ENCODE data around the gene GANAB. TPM values are rescaled to one million over a fixed set of nuclear protein-coding genes. Genes with fewer than 3 reads are reported as not detected.

Gene GANAB
- total RNA-seq, 1 donor from 2014 or later, result 229 TPM

GRCh38 chr11:62579252-62579651 lies 67.2 kb downstream of the GANAB start:
- H3K27ac ChIP-seq, result no peak overlapping the region
- peaks cover 67% of the 10 kb centered on the region for H3K36me3 ChIP-seq
- intact Hi-C loops (cut with DNase I), result no loop called here
- peaks cover 19% of the 10 kb centered on the region for H3K4me1 ChIP-seq
- H3K9me3 ChIP-seq, result no peaks in the 10 kb centered on the region
- ATAC-seq, result no peak
- DNase-seq, result no peak
- TF ChIP-seq CTCF (IDR thresholded peaks at IDR 0.05), result no peak
- H3K27me3 ChIP-seq, result no peaks in the 10 kb centered on the region
- H3K4me3 ChIP-seq, result no peak overlapping the region

GRCh38 chr11:62578541-62578940 lies 67.9 kb downstream of the GANAB start:
- Histone ChIP-seq H3K9me3 (no peaks in the 10 kb centered on the region), H3K4me3 (no peak overlapping the region), H3K27me3 (no peaks in the 10 kb centered on the region), H3K36me3 (peaks cover 61% of the 10 kb centered on the region), H3K4me1 (peaks cover 19% of the 10 kb centered on the region), H3K27ac (peak overlapping the region; percentile 92)
- no peak for DNase-seq
- no peak for TF ChIP-seq CTCF (IDR thresholded peaks at IDR 0.05)
- no peak for ATAC-seq
- intact Hi-C loops (cut with DNase I), result no loop called here

- DNase-seq (no peak), ATAC-seq (peak; percentile 0)
- Histone ChIP-seq H3K36me3 (peaks cover 55% of the 10 kb centered on the region), H3K27ac (peak overlapping the region; percentile 92), H3K4me3 (no peak overlapping the region), H3K9me3 (no peaks in the 10 kb centered on the region), H3K27me3 (no peaks in the 10 kb centered on the region), H3K4me1 (peaks cover 26% of the 10 kb centered on the region)
- intact Hi-C loops (cut with DNase I), result no loop called here
- TF ChIP-seq CTCF (IDR thresholded peaks at IDR 0.05), result no peak
These were observed 69.2 kb downstream of the GANAB start for GRCh38 chr11:62577046-62577714.

DNA sequence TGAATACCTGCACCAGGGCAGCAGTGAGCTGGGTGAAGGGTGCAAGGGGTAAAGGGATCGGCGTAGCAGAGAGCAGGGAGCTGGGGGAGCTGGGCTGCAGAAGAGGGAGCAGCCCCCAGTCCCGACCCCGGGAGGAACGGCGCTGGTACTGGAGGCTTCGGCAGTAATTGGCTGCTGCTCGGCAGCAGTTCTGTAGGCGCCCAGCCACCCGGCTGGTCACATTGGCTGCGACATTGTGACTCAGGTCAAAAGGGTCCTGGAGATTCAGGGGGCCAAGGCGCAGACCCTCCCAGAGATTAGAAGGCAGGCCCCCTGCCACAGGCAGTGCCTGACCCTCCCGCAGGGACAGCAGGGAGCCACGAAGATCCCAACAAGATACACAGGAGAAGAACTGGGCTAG lies 70.6 kb downstream of the GANAB start:
- Histone ChIP-seq H3K4me3 (no peak overlapping the region), H3K9me3 (no peaks in the 10 kb centered on the region), H3K4me1 (peaks cover 32% of the 10 kb centered on the region), H3K27ac (peak overlapping the region; percentile 92), H3K36me3 (peaks cover 53% of the 10 kb centered on the region), H3K27me3 (no peaks in the 10 kb centered on the region)
- ATAC-seq (no peak), DNase-seq (no peak)
- intact Hi-C loops (cut with DNase I), result no loop called here
- no peak for TF ChIP-seq CTCF (IDR thresholded peaks at IDR 0.05)

DNA sequence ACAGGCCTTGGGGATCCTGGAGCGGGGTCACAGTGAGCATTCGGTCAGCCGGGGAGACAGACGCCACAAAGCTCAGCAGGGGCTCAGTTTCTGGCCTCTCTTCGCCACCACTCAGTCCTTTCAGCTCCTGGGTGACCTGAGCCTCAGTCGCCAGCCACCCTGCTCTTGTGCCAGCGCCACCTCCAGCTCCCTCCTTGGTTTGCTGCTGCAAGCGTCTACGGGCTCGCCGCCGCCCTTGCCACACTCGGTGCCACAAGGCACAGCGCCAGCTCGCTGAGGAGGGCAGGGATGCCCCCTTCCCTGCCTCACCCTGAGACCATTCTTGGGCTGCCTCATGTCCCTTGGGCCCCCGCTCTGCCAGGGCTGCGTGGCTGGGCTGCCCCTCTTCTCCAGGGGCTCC lies 71.3 kb downstream of the GANAB start:
- H3K27ac ChIP-seq, result peak overlapping the region; percentile 92
- no peak for TF ChIP-seq CTCF (IDR thresholded peaks at IDR 0.05)
- H3K27me3 ChIP-seq, result no peaks in the 10 kb centered on the region
- H3K4me1 ChIP-seq, result peaks cover 32% of the 10 kb centered on the region
- intact Hi-C loops (cut with DNase I), result no loop called here
- ATAC-seq (no peak), DNase-seq (peak; percentile 66)
- H3K4me3 ChIP-seq, result peak overlapping the region; percentile 90
- H3K9me3 ChIP-seq, result no peaks in the 10 kb centered on the region
- H3K36me3 ChIP-seq, result peaks cover 57% of the 10 kb centered on the region

Other genes with a start within 250 kb of the GANAB start
- 5.4 TPM for gene SCGB1A1, start 227.6 kb downstream of the GANAB start, total RNA-seq
- 819 TPM for gene AHNAK, start 99.8 kb downstream of the GANAB start, total RNA-seq
- gene EEF1G, start 72.7 kb downstream of the GANAB start, total RNA-seq, result 847 TPM
- gene TUT1, start 55.1 kb downstream of the GANAB start, total RNA-seq, result 17.6 TPM
- gene MTA2, start 44.7 kb downstream of the GANAB start, total RNA-seq, result 75.0 TPM
- gene EML3, start 33.8 kb downstream of the GANAB start, total RNA-seq, result 91.1 TPM
- 5.2 TPM for gene ROM1, start 33.4 kb downstream of the GANAB start, total RNA-seq
- 40.1 TPM for gene B3GAT3, start 24.6 kb downstream of the GANAB start, total RNA-seq
- gene INTS5, start 6.7 kb upstream of the GANAB start, total RNA-seq, result 18.8 TPM
- 41.7 TPM for gene C11orf98, start 18.6 kb upstream of the GANAB start, total RNA-seq
- gene CSKMT, start 18.7 kb upstream of the GANAB start, total RNA-seq, result 14.6 TPM
- 5.7 TPM for gene UQCC3, start 25.1 kb upstream of the GANAB start, total RNA-seq
- gene LBHD1, start 25.7 kb upstream of the GANAB start, total RNA-seq, result 6.1 TPM
- gene UBXN1, start 32.5 kb upstream of the GANAB start, total RNA-seq, result 95.2 TPM
- gene LRRN4CL, start 42.9 kb upstream of the GANAB start, total RNA-seq, result 2.0 TPM
- 65.6 TPM for gene BSCL2, start 60.8 kb upstream of the GANAB start, total RNA-seq
- not detected for gene GNG3, start 61.1 kb upstream of the GANAB start, total RNA-seq
- 43.1 TPM for gene HNRNPUL2, start 80.8 kb upstream of the GANAB start, total RNA-seq
- 31.3 TPM for gene TTC9C, start 81.9 kb upstream of the GANAB start, total RNA-seq
- gene ZBTB3, start 107.5 kb upstream of the GANAB start, total RNA-seq, result 12.5 TPM
- gene POLR2G, start 115.0 kb upstream of the GANAB start, total RNA-seq, result 54.7 TPM
- gene TAF6L, start 124.8 kb upstream of the GANAB start, total RNA-seq, result 23.9 TPM
- 52.4 TPM for gene TMEM179B, start 140.8 kb upstream of the GANAB start, total RNA-seq
- 14.8 TPM for gene TMEM223, start 145.4 kb upstream of the GANAB start, total RNA-seq
- gene NXF1, start 158.8 kb upstream of the GANAB start, total RNA-seq, result 96.2 TPM
- gene STX5, start 185.4 kb upstream of the GANAB start, total RNA-seq, result 40.9 TPM
- not detected for gene TEX54, start 186.2 kb upstream of the GANAB start, total RNA-seq
- gene WDR74, start 193.0 kb upstream of the GANAB start, total RNA-seq, result 43.9 TPM
- 255 TPM for gene SLC3A2, start 234.3 kb upstream of the GANAB start, total RNA-seq